Activated CD8-positive, alpha-beta T cell treated with anti-CD3 and anti-CD28 coated beads for 36 hours (primary cell): ENCODE results near the gene SUGCT. TPM values are rescaled to one million over a fixed set of nuclear protein-coding genes. Genes with fewer than 3 reads are reported as not detected.

ENCODE experiments used
- ATAC-seq: fragments of 200-7000 bp; cut with Tn5 transposase; one replicate; pipeline ENCODE4 v1.10.0; 2021; ENCODE audit warnings: mild to moderate bottlenecking, moderate library complexity
- CTCF ChIA-PET: fragments of 350-600 bp; sonication (Branson Sonifier 250); formaldehyde crosslinking; loops from one replicate; lab custom pipeline; 2021; ENCODE audit warnings: antibody characterized with exemption; lab: Charles Lee
- POLR2A ChIA-PET: fragments of 350-600 bp; sonication (Branson Sonifier 250); formaldehyde crosslinking; loops from one replicate; lab custom pipeline; 2021; ENCODE audit warnings: antibody characterized with exemption; lab: Charles Lee
- DNase-seq: peaks from one replicate; pipeline ENCODE4 v3.0.0-alpha.2; 2020
- H3K27ac Mint-ChIP-seq: one replicate; pipeline ENCODE4 v1.8.0; 2021; ENCODE audit warnings: mild to moderate bottlenecking, mixed read lengths
- H3K27me3 Mint-ChIP-seq: one replicate; pipeline ENCODE4 v1.8.0; 2021; ENCODE audit warnings: mixed read lengths
- H3K36me3 Mint-ChIP-seq: one replicate; pipeline ENCODE4 v1.8.0; 2021; ENCODE audit warnings: low read depth, mixed read lengths
- H3K4me1 Mint-ChIP-seq: one replicate; pipeline ENCODE4 v1.8.0; 2021; ENCODE audit warnings: low read depth, mixed read lengths
- H3K4me3 Mint-ChIP-seq: one replicate; pipeline ENCODE4 v1.8.0; 2021; ENCODE audit warnings: mild to moderate bottlenecking, moderate library complexity, mixed read lengths
- H3K9me3 Mint-ChIP-seq: one replicate; pipeline ENCODE4 v1.8.0; 2021; ENCODE audit warnings: mixed read lengths
- CTCF ChIP-seq: fragments of 200-600 bp; IDR thresholded peaks from one replicate; pipeline ENCODE4 v1.8.0; 2022; ENCODE audit warnings: antibody characterized with exemption, mild to moderate bottlenecking
- intact Hi-C: fragments of 100-400 bp; cut with micrococcal nuclease; formaldehyde crosslinking; loops from one replicate; pipeline ENCODE4 v1.10.0; 2022
- total RNA-seq, 2 experiments: library from RNA; stranded (reverse); gene quantifications; one replicate each; pipeline ENCODE4 v1.2.3, GENCODE V29; 2021

The SUGCT gene
- total RNA-seq, 2 experiments from 2014 or later: 1.6 to 2.0 TPM

- TF ChIP-seq CTCF: no peak
- no peak overlapping the region for H3K27ac Mint-ChIP-seq
- ChIA-PET POLR2A (no interaction called here), CTCF (interaction anchor here (0.8 kb wide), 1 partner anchor 33 kb away, joined by 3 read pairs; no protein-coding TSS in a partner anchor)
- H3K27me3 Mint-ChIP-seq: peaks cover 5% of the 10 kb centered on the region
- H3K4me1 Mint-ChIP-seq: no peaks in the 10 kb centered on the region
- H3K9me3 Mint-ChIP-seq: no peaks in the 10 kb centered on the region
- intact Hi-C loops: no loop called here
- no peak for ATAC-seq
- no peaks in the 10 kb centered on the region for H3K36me3 Mint-ChIP-seq
- H3K4me3 Mint-ChIP-seq: no peak overlapping the region
- no peak for DNase-seq
Measured at GRCh38 chr7:40638545-40639320, 503.9 kb downstream of the SUGCT start.

- Mint-ChIP-seq H3K4me3 (no peak overlapping the region), H3K9me3 (no peaks in the 10 kb centered on the region), H3K27ac (no peak overlapping the region), H3K4me1 (peaks cover 7% of the 10 kb centered on the region), H3K27me3 (peaks cover 7% of the 10 kb centered on the region), H3K36me3 (no peaks in the 10 kb centered on the region)
- TF ChIP-seq CTCF: no peak
- intact Hi-C loops: no loop called here
- no peak for ATAC-seq
- ChIA-PET CTCF (no interaction called here), POLR2A (interaction anchor here (0.5 kb wide), 1 partner anchor 67 kb away, joined by 4 read pairs; no protein-coding TSS in a partner anchor)
- no peak for DNase-seq
Measured at GRCh38 chr7:40640566-40640965, 505.8 kb downstream of the SUGCT start.

GRCh38 chr7:40641701-40642100, 506.9 kb downstream of the SUGCT start:
- H3K4me3 Mint-ChIP-seq: no peak overlapping the region
- H3K27ac Mint-ChIP-seq: no peak overlapping the region
- POLR2A ChIA-PET: no interaction called here
- no peak for ATAC-seq
- H3K4me1 Mint-ChIP-seq: peaks cover 7% of the 10 kb centered on the region
- no peak for TF ChIP-seq CTCF
- CTCF ChIA-PET: no interaction called here
- peaks cover 7% of the 10 kb centered on the region for H3K27me3 Mint-ChIP-seq
- intact Hi-C loops: no loop called here
- no peaks in the 10 kb centered on the region for H3K9me3 Mint-ChIP-seq
- no peaks in the 10 kb centered on the region for H3K36me3 Mint-ChIP-seq
- DNase-seq: no peak

GRCh38 chr7:40643664-40644063, 508.9 kb downstream of the SUGCT start:
- no peak for ATAC-seq
- Mint-ChIP-seq H3K9me3 (no peaks in the 10 kb centered on the region), H3K4me1 (peaks cover 7% of the 10 kb centered on the region), H3K27me3 (peaks cover 5% of the 10 kb centered on the region), H3K27ac (no peak overlapping the region), H3K36me3 (no peaks in the 10 kb centered on the region), H3K4me3 (no peak overlapping the region)
- no peak for TF ChIP-seq CTCF
- ChIA-PET CTCF (interaction anchor here (1.6 kb wide), 1 partner anchor 315 kb away, joined by 3 read pairs; no protein-coding TSS in a partner anchor), POLR2A (no interaction called here)
- DNase-seq: no peak
- intact Hi-C loops: no loop called here

GRCh38 chr7:40644454-40645188, 509.8 kb downstream of the SUGCT start:
- intact Hi-C loops: no loop called here
- POLR2A ChIA-PET: no interaction called here
- Mint-ChIP-seq H3K36me3 (no peaks in the 10 kb centered on the region), H3K9me3 (no peaks in the 10 kb centered on the region), H3K27ac (no peak overlapping the region), H3K4me1 (peaks cover 7% of the 10 kb centered on the region), H3K4me3 (no peak overlapping the region), H3K27me3 (peaks cover 2% of the 10 kb centered on the region)
- ATAC-seq (peak; percentile 88), DNase-seq (peak; percentile 61)
- TF ChIP-seq CTCF: no peak
- CTCF ChIA-PET: interaction anchor here (1.6 kb wide), 1 partner anchor 316 kb away, joined by 3 read pairs; no protein-coding TSS in a partner anchor
